COLO668 (cell line): ENCODE data around the gene APOOL.
"Not testable (repeated sequence)": the region's sequence is repeated elsewhere in the genome, so short reads cannot be mapped to it uniquely, and the experiment has no call there.

Source experiments
- DNase-seq: peaks from one replicate; lab custom pipeline; 2025; ENCODE audit not compliant: unreplicated experiment; lab: John Stamatoyannopoulos, UW

The APOOL gene

GRCh38 chrX:85077247-85077646 lies 73.6 kb downstream of the APOOL start:
- not testable (repeated sequence) for DNase-seq

- DNase-seq = peak; percentile 1
These were observed 81.2 kb downstream of the APOOL start for GRCh38 chrX:85084770-85085393.

- DNase-seq = no peak
These were observed 85.7 kb downstream of the APOOL start for GRCh38 chrX:85089321-85089840.

GRCh38 chrX:85107407-85107806 lies 103.7 kb downstream of the APOOL start:
- DNase-seq = no peak

- DNase-seq = no peak
These were observed 104.5 kb downstream of the APOOL start for GRCh38 chrX:85108165-85108564.

- peak; percentile 0 for DNase-seq
These were observed 105.6 kb downstream of the APOOL start for GRCh38 chrX:85109235-85109634.

GRCh38 chrX:85111347-85111746 lies 107.7 kb downstream of the APOOL start:
- peak; percentile 0 for DNase-seq

- no peak for DNase-seq
These were observed 108.6 kb downstream of the APOOL start for GRCh38 chrX:85112293-85112692.

GRCh38 chrX:85113746-85114145 lies 110.1 kb downstream of the APOOL start:
- DNase-seq = no peak

- no peak for DNase-seq
These were observed 110.5 kb downstream of the APOOL start for GRCh38 chrX:85114171-85114570.

GRCh38 chrX:85114776-85115175 lies 111.1 kb downstream of the APOOL start:
- no peak for DNase-seq

- peak; percentile 7 for DNase-seq
These were observed 111.6 kb downstream of the APOOL start for GRCh38 chrX:85115252-85115651.

- DNase-seq = no peak
These were observed 132.7 kb downstream of the APOOL start for GRCh38 chrX:85136409-85136808.

GRCh38 chrX:85139422-85139821 lies 135.7 kb downstream of the APOOL start:
- no peak for DNase-seq

GRCh38 chrX:85140964-85141363 lies 137.3 kb downstream of the APOOL start:
- no peak for DNase-seq
